H9 (cell line): ENCODE results near the gene TMEM30B. TPM values are rescaled to one million over a fixed set of nuclear protein-coding genes. Genes with fewer than 3 reads are reported as not detected.
"Not testable (repeated sequence)": the region's sequence is repeated elsewhere in the genome, so short reads cannot be mapped to it uniquely, and the experiment has no call there.

Experiments
- DNase-seq: peaks from one replicate; pipeline ENCODE4 v3.0.0-alpha.2; 2017
- H2AFZ ChIP-seq: one replicate; pipeline ENCODE4 v1.6.1; 2013; ENCODE audit warnings: mild to moderate bottlenecking, low read length, control low read depth, moderate library complexity
- H2AK5ac ChIP-seq: 2 replicates; pipeline ENCODE4 v1.6.1; 2013; ENCODE audit warnings: low read length, control low read depth, mixed read lengths; ENCODE audit not compliant: insufficient read length
- H2BK120ac ChIP-seq: one replicate; pipeline ENCODE4 v1.6.1; 2013; ENCODE audit warnings: low read depth, mild to moderate bottlenecking, low read length, control low read depth, inconsistent platforms; ENCODE audit not compliant: poor library complexity, severe bottlenecking
- H2BK12ac ChIP-seq: 2 replicates; pipeline ENCODE4 v1.6.1; 2013; ENCODE audit warnings: low read length, control low read depth, mixed read lengths, low read depth; ENCODE audit not compliant: insufficient read length
- H2BK15ac ChIP-seq: 2 replicates; pipeline ENCODE4 v1.6.1; 2013; ENCODE audit warnings: low read depth, low read length, control low read depth
- H2BK20ac ChIP-seq: one replicate; pipeline ENCODE4 v1.6.1; 2013; ENCODE audit warnings: low read depth, mild to moderate bottlenecking, low read length, control low read depth, inconsistent platforms; ENCODE audit not compliant: poor library complexity, severe bottlenecking
- H2BK5ac ChIP-seq: 2 replicates; pipeline ENCODE4 v1.6.1; 2013; ENCODE audit warnings: low read length, control low read depth, mixed read lengths; ENCODE audit not compliant: insufficient read length
- H3K14ac ChIP-seq: 2 replicates; pipeline ENCODE4 v1.6.1; 2013; ENCODE audit warnings: low read length, control low read depth; ENCODE audit not compliant: insufficient read depth
- H3K18ac ChIP-seq: 2 replicates; pipeline ENCODE4 v1.6.1; 2013; ENCODE audit warnings: low read depth, mild to moderate bottlenecking, mixed read lengths, low read length, control low read depth; ENCODE audit not compliant: insufficient read length
- H3K23ac ChIP-seq: 2 replicates; pipeline ENCODE4 v1.6.1; 2013; ENCODE audit warnings: low read length, control low read depth, mixed read lengths, low read depth; ENCODE audit not compliant: insufficient read length
- H3K23me2 ChIP-seq: 2 replicates; pipeline ENCODE4 v1.6.1; 2013; ENCODE audit warnings: low read depth, mild to moderate bottlenecking, mixed read lengths, low read length, control low read depth; ENCODE audit not compliant: insufficient read length, poor library complexity, severe bottlenecking
- H3K27ac ChIP-seq: 2 replicates; pipeline ENCODE4 v1.5.1; 2013; ENCODE audit warnings: low read length, control low read depth, mixed read lengths, low read depth; ENCODE audit not compliant: insufficient read length
- H3K27me3 ChIP-seq: 2 replicates; pipeline ENCODE4 v1.6.1; 2013; ENCODE audit warnings: low read length, control low read depth, inconsistent platforms; ENCODE audit not compliant: insufficient read depth
- H3K4ac ChIP-seq: 2 replicates; pipeline ENCODE4 v1.6.1; 2013; ENCODE audit warnings: low read depth, mild to moderate bottlenecking, control low read depth, inconsistent platforms, low read length, moderate library complexity
- H3K4me1 ChIP-seq: 2 replicates; pipeline ENCODE4 v1.6.1; 2013; ENCODE audit warnings: low read length, control low read depth, inconsistent platforms; ENCODE audit not compliant: insufficient read depth
- H3K4me2 ChIP-seq: 2 replicates; pipeline ENCODE4 v1.6.1; 2013; ENCODE audit warnings: low read length, control low read depth, mixed read lengths; ENCODE audit not compliant: insufficient read length, insufficient read depth
- H3K56ac ChIP-seq: 2 replicates; pipeline ENCODE4 v1.6.1; 2013; ENCODE audit warnings: low read depth, mild to moderate bottlenecking, mixed read lengths, low read length, control low read depth; ENCODE audit not compliant: insufficient read length
- H3K79me1 ChIP-seq: 2 replicates; pipeline ENCODE4 v1.6.1; 2013; ENCODE audit warnings: low read depth, mild to moderate bottlenecking, moderate library complexity, low read length, control low read depth, inconsistent platforms; ENCODE audit not compliant: insufficient read depth, poor library complexity, severe bottlenecking
- H3K79me2 ChIP-seq: 2 replicates; pipeline ENCODE4 v1.6.1; 2013; ENCODE audit warnings: low read length, control low read depth, inconsistent platforms; ENCODE audit not compliant: insufficient read depth
- H3K9ac ChIP-seq: 2 replicates; pipeline ENCODE4 v1.6.1; 2013; ENCODE audit warnings: low read length, control low read depth, mixed read lengths; ENCODE audit not compliant: insufficient read length; ENCODE audit errors: extremely low read depth
- H3K9me3 ChIP-seq: one replicate; pipeline ENCODE4 v1.6.1; 2013; ENCODE audit warnings: low read depth, low read length, inconsistent platforms; ENCODE audit not compliant: control insufficient read depth
- H3T11ph ChIP-seq: one replicate; pipeline ENCODE4 v1.6.1; 2013; ENCODE audit warnings: mild to moderate bottlenecking, low read length, control low read depth, inconsistent platforms
- H4K20me1 ChIP-seq: one replicate; pipeline ENCODE4 v1.6.1; 2013; ENCODE audit not compliant: control insufficient read depth, insufficient read length, insufficient read depth
- H4K5ac ChIP-seq: 2 replicates; pipeline ENCODE4 v1.6.1; 2013; ENCODE audit warnings: low read depth, mild to moderate bottlenecking, mixed read lengths, low read length, control low read depth; ENCODE audit not compliant: insufficient read length
- H4K8ac ChIP-seq: replicated peaks from 2 replicates; pipeline ENCODE4 v1.6.1; 2013; ENCODE audit warnings: low read length, control low read depth, mixed read lengths, low read depth; ENCODE audit not compliant: insufficient read length
- H4K91ac ChIP-seq: 2 replicates; pipeline ENCODE4 v1.6.1; 2013; ENCODE audit warnings: low read depth, mild to moderate bottlenecking, moderate library complexity, mixed read lengths, low read length, control low read depth; ENCODE audit not compliant: insufficient read length
- H3K27ac Mint-ChIP-seq, 3 experiments: 2 replicates in 2 of 3; 3 replicates in 1 of 3; pipeline ENCODE4 v1.8.0; 2020 to 2021; ENCODE audit warnings: mixed read lengths in 3 of 3, mild to moderate bottlenecking in 1 of 3, moderate library complexity in 1 of 3
- H3K27me3 Mint-ChIP-seq: 2 replicates; pipeline ENCODE4 v1.8.0; 2021; ENCODE audit warnings: low read depth, mild to moderate bottlenecking, moderate library complexity, mixed read lengths
- H3K36me3 Mint-ChIP-seq, 3 experiments: 2 replicates in 2 of 3; 3 replicates in 1 of 3; pipeline ENCODE4 v1.8.0; 2020 to 2021; ENCODE audit warnings: low read depth in 3 of 3, mixed read lengths in 3 of 3; ENCODE audit not compliant: insufficient read depth in 1 of 3
- H3K4me1 Mint-ChIP-seq, 2 experiments: 2 replicates each; pipeline ENCODE4 v1.8.0; 2020; ENCODE audit warnings: mixed read lengths in 2 of 2
- H3K4me3 Mint-ChIP-seq, 2 experiments: 2 replicates in 1 of 2; 3 replicates in 1 of 2; pipeline ENCODE4 v1.8.0; 2020 to 2021; ENCODE audit warnings: mild to moderate bottlenecking in 2 of 2, mixed read lengths in 2 of 2, moderate library complexity in 1 of 2
- H3K9me3 Mint-ChIP-seq, 2 experiments: 2 replicates in 1 of 2; 3 replicates in 1 of 2; pipeline ENCODE4 v1.8.0; 2020; ENCODE audit warnings: mild to moderate bottlenecking in 2 of 2, mixed read lengths in 2 of 2, moderate library complexity in 1 of 2
- CTCF ChIP-seq: fragments of 200-600 bp; sonication (generic); conservative IDR thresholded peaks from 3 replicates; pipeline ENCODE4 v1.8.0; 2021; ENCODE audit warnings: antibody characterized with exemption, mild to moderate bottlenecking
- WGBS: extraction: QIAGEN DNeasy Blood & Tissue Kit; methylation state at CpG from one replicate; pipeline ENCODE4 v1.1.7; 2013; ENCODE audit warnings: missing lambda C conversion rate, low lambda C conversion rate, mixed read lengths; ENCODE audit not compliant: insufficient read length; ENCODE audit errors: extremely low coverage; 5-methylcytosine and 5-hydroxymethylcytosine counted together
- total RNA-seq: library from RNA; stranded (reverse); gene quantifications from 2 replicates; pipeline ENCODE4 v1.2.1, GENCODE V29; 2021

Gene TMEM30B
- total RNA-seq, 1 experiment from 2014 or later, result 12.2 TPM

GRCh38 chr14:61320806-61321384 lies 39.8 kb upstream of the TMEM30B start:
- DNase-seq, result no peak
- H3K56ac ChIP-seq, result no peak overlapping the region
- no peak overlapping the region for H2AFZ ChIP-seq
- peak overlapping the region; percentile 87 for H3K4me2 ChIP-seq
- H2BK12ac ChIP-seq, result no peak overlapping the region
- Mint-ChIP-seq H3K4me1 (peaks cover 10 to 15% of the 10 kb centered on the region in 2 experiments), H3K36me3 (peaks cover 0 to 10% (median 3%) of the 10 kb centered on the region in 3 experiments; a peak in 3 of 7 replicates), H3K9me3 (peaks cover 0 to 7% of the 10 kb centered on the region in 2 experiments; a peak in 3 of 5 replicates), H3K27me3 (peaks cover 31% of the 10 kb centered on the region), H3K27ac (no peak overlapping the region), H3K4me3 (peak overlapping the region; percentile 77)
- no CpG with 5 or more reads among the region's 29 CpGs for WGBS
- no peak overlapping the region for H3K18ac ChIP-seq
- no peak overlapping the region for H2BK120ac ChIP-seq
- no peak overlapping the region for H3K9ac ChIP-seq
- no peak overlapping the region for H4K8ac ChIP-seq
- no peak overlapping the region for H2AK5ac ChIP-seq
- peaks cover 12% of the 10 kb centered on the region; the same call in 1 of the 2 replicates for H3K27me3 ChIP-seq
- H4K20me1 ChIP-seq, result no peaks in the 10 kb centered on the region
- TF ChIP-seq CTCF, result no peak
- H3K79me1 ChIP-seq, result no peaks in the 10 kb centered on the region
- no peak overlapping the region for H4K91ac ChIP-seq
- peak overlapping the region; percentile 9; the same call in 1 of the 2 replicates for H3K14ac ChIP-seq
- no peaks in the 10 kb centered on the region for H3K9me3 ChIP-seq
- no peak overlapping the region for H3K27ac ChIP-seq
- no peak overlapping the region for H2BK15ac ChIP-seq
- H3K79me2 ChIP-seq, result no peaks in the 10 kb centered on the region
- peaks cover 2% of the 10 kb centered on the region; the same call in 1 of the 2 replicates for H3K4me1 ChIP-seq
- no peak overlapping the region for H3K23ac ChIP-seq
- peaks cover 16% of the 10 kb centered on the region for H3K23me2 ChIP-seq
- no peak overlapping the region for H3T11ph ChIP-seq
- no peak overlapping the region for H3K4ac ChIP-seq
- H4K5ac ChIP-seq, result no peak overlapping the region
- H2BK20ac ChIP-seq, result no peak overlapping the region
- H2BK5ac ChIP-seq, result no peak overlapping the region

- H2AK5ac ChIP-seq, H3K9ac ChIP-seq, H3T11ph ChIP-seq, H2AFZ ChIP-seq, H3K56ac ChIP-seq, H3K4me1 ChIP-seq, H3K27ac Mint-ChIP-seq, H3K4me3 Mint-ChIP-seq, H4K91ac ChIP-seq, H2BK5ac ChIP-seq, H3K23ac ChIP-seq, DNase-seq, H3K14ac ChIP-seq, H3K9me3 Mint-ChIP-seq, H2BK12ac ChIP-seq, H2BK120ac ChIP-seq, H4K8ac ChIP-seq, H3K79me2 ChIP-seq, H3K4me2 ChIP-seq, H3K27ac ChIP-seq, H3K4ac ChIP-seq, H3K79me1 ChIP-seq, H2BK20ac ChIP-seq, H4K20me1 ChIP-seq, H4K5ac ChIP-seq, H3K36me3 Mint-ChIP-seq, H3K18ac ChIP-seq, H3K9me3 ChIP-seq, H2BK15ac ChIP-seq: not testable (repeated sequence)
- H3K27me3 Mint-ChIP-seq, result peaks cover 31% of the 10 kb centered on the region
- Histone ChIP-seq H3K27me3 (peaks cover 12% of the 10 kb centered on the region; the same call in 1 of the 2 replicates), H3K23me2 (peaks cover 16% of the 10 kb centered on the region)
- no CpG with 5 or more reads among the region's 16 CpGs for WGBS
- peaks cover 10 to 15% of the 10 kb centered on the region in 2 experiments for H3K4me1 Mint-ChIP-seq
These were observed 39.0 kb upstream of the TMEM30B start for GRCh38 chr14:61320170-61320569.
